ENCODE results near the gene EIF2D. TPM values are rescaled to one million over a fixed set of nuclear protein-coding genes. Genes with fewer than 3 reads are reported as not detected.
"Not testable (repeated sequence)": the region's sequence is repeated elsewhere in the genome, so short reads cannot be mapped to it uniquely, and the experiment has no call there.

Gene EIF2D
- total RNA-seq, 6 experiments from 2014 or later: 38.9 to 48.3 (median 43.2) TPM

DNA sequence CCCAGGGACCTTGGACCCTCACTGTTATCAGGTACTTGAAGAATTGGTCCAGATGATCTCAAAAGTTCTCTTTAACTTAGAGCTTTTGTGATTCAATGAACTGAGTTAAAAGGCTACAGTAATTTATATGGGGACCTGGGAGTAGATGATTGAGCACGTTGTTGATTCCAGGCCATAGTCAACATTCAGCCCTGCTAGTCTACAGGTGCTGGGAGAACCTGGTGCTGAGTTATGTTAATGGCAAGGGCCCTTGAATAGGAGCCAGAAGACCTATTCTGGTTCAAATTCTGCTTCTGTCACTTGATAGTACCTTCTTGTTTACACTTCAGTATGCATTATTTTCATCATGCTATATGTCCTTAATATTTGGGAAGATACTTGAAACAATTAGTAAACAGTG is 34.2 kb upstream of the EIF2D start:
- no peak overlapping the region for H3K4me3 Mint-ChIP-seq
- H3K27me3 Mint-ChIP-seq (ENCODE audit: insufficient read depth): peaks cover 2% of the 10 kb centered on the region; the same call in 1 of the 2 replicates
- no peaks in the 10 kb centered on the region for H3K9me3 Mint-ChIP-seq
- TF ChIP-seq, protein P1, sequence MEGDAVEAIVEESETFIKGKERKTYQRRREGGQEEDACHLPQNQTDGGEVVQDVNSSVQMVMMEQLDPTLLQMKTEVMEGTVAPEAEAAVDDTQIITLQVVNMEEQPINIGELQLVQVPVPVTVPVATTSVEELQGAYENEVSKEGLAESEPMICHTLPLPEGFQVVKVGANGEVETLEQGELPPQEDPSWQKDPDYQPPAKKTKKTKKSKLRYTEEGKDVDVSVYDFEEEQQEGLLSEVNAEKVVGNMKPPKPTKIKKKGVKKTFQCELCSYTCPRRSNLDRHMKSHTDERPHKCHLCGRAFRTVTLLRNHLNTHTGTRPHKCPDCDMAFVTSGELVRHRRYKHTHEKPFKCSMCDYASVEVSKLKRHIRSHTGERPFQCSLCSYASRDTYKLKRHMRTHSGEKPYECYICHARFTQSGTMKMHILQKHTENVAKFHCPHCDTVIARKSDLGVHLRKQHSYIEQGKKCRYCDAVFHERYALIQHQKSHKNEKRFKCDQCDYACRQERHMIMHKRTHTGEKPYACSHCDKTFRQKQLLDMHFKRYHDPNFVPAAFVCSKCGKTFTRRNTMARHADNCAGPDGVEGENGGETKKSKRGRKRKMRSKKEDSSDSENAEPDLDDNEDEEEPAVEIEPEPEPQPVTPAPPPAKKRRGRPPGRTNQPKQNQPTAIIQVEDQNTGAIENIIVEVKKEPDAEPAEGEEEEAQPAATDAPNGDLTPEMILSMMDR (IDR thresholded peaks at IDR 0.05): no peak
- H3K4me1 Mint-ChIP-seq (ENCODE audit: low read depth): peaks cover 11% of the 10 kb centered on the region
- H3K36me3 Mint-ChIP-seq (ENCODE audit: low read depth): peaks cover 48% of the 10 kb centered on the region
- DNase-seq: no peak
- H3K27ac Mint-ChIP-seq: no peak overlapping the region

DNA sequence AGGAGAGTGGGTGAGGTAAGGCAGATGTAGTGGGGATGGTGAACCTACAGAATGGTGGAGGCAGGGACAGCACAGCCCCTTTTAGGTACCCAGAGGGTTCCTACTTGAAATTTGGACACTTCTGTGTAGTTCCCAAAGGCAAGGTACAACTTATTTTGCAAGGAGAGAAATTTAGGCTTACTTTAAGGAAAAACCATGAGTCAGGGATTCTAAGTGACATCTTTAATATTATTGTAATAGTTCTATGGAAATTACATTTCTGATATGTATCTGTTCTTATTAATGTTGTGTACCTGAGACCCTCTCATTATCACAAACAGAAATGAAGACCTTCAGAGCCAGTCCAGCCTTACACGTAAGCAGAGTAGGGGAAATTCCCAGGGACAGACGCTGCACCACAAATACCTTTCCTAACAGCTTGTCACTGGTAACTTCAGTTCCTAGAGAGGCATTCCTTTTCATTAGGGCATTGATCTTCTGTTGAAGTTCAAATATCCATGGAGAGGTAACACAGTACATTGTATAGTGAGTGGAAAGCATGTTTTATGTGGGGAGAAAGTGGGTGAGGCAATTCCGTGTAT is 30.9 kb upstream of the EIF2D start:
- H3K27ac Mint-ChIP-seq: no peak overlapping the region
- H3K27me3 Mint-ChIP-seq (ENCODE audit: insufficient read depth): no peaks in the 10 kb centered on the region
- H3K4me3 Mint-ChIP-seq: no peak overlapping the region
- H3K4me1 Mint-ChIP-seq (ENCODE audit: low read depth): peaks cover 12% of the 10 kb centered on the region
- no peak for DNase-seq
- peaks cover 31% of the 10 kb centered on the region for H3K36me3 Mint-ChIP-seq (ENCODE audit: low read depth)
- H3K9me3 Mint-ChIP-seq: no peaks in the 10 kb centered on the region
- TF ChIP-seq, protein P1 (IDR thresholded peaks at IDR 0.05): no peak

DNA sequence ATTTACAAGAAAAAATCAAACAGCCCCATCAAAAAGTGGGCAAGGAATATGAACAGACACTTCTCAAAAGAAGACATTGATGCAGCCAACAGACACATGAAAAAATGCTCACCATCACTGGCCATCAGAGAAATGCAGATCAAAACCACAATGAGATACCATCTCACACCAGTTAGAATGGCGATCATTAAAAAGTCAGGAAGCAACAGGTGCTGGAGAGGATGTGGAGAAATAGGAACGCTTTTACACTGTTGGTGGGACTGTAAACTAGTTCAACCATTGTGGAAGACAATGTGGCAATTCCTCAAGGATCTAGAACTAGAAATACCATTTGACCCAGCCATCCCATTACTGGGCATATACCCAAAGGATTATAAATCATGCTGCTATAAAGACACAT is 29.8 kb upstream of the EIF2D start:
- H3K9me3 Mint-ChIP-seq; H3K27ac Mint-ChIP-seq; H3K4me3 Mint-ChIP-seq; H3K27me3 Mint-ChIP-seq (ENCODE audit: insufficient read depth); DNase-seq: not testable (repeated sequence)
- peaks cover 22% of the 10 kb centered on the region for H3K4me1 Mint-ChIP-seq (ENCODE audit: low read depth)
- peaks cover 25% of the 10 kb centered on the region for H3K36me3 Mint-ChIP-seq (ENCODE audit: low read depth)

DNA sequence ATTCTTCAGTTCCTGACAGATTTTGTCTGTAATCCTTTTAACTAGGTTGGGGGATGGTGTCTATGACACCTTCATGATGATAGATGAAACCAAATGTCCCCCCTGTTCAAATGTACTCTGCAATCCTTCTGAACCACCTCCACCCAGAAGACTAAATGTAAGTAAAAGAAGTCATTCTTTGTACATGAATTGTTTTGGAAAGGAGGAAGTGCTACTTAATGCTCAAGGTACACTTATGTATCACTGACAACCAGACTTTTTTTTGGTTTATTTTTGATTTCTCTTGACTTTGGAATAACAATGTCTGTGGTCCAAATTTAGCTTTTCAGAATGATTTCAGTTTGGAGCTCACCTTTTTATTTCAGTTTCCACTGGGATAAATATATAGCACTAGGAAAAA is 25.3 kb upstream of the EIF2D start:
- DNase-seq: no peak
- TF ChIP-seq, protein P1 (IDR thresholded peaks at IDR 0.05): no peak

DNA sequence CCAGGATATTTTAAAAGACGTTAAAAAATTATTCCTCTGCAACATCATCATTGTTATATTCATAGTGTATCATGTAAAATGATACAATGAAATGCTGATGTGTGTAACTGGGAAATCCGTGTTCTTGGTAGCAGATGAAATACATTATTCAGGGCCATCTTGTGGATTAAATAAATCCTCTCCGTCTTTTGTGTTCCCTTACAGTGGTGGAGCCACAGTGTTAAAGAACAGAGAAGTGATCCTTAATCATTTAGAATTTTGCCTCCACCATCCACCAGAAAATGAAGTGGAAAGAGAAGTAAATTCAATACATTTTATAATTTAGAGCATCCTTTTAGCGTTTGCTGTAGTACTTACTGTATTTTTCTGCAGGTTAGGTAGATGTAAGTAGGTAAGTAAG is 24.4 kb upstream of the EIF2D start:
- DNase-seq: no peak
- Mint-ChIP-seq H3K9me3 (no peaks in the 10 kb centered on the region), H3K4me3 (peak overlapping the region; percentile 99), H3K4me1 (ENCODE audit: low read depth) (peaks cover 59% of the 10 kb centered on the region), H3K36me3 (ENCODE audit: low read depth) (peaks cover 11% of the 10 kb centered on the region; the same call in 1 of the 2 replicates), H3K27me3 (ENCODE audit: insufficient read depth) (0 out of 2 replicates have a peak, but pooled peaks cover 3% of the 10 kb centered on the region), H3K27ac (peak overlapping the region; percentile 85)
- TF ChIP-seq, protein P1 (IDR thresholded peaks at IDR 0.05): no peak

More for the DNA sequence above, 25.3 kb upstream of the EIF2D start:
- H3K9me3 Mint-ChIP-seq: no peaks in the 10 kb centered on the region
- H3K4me1 Mint-ChIP-seq (ENCODE audit: low read depth): peaks cover 54% of the 10 kb centered on the region
- peak overlapping the region; percentile 99 for H3K4me3 Mint-ChIP-seq
- peaks cover 11% of the 10 kb centered on the region; the same call in 1 of the 2 replicates for H3K36me3 Mint-ChIP-seq (ENCODE audit: low read depth)
- H3K27ac Mint-ChIP-seq: peak overlapping the region; percentile 85
- 0 out of 2 replicates have a peak, but pooled peaks cover 3% of the 10 kb centered on the region for H3K27me3 Mint-ChIP-seq (ENCODE audit: insufficient read depth)

DNA sequence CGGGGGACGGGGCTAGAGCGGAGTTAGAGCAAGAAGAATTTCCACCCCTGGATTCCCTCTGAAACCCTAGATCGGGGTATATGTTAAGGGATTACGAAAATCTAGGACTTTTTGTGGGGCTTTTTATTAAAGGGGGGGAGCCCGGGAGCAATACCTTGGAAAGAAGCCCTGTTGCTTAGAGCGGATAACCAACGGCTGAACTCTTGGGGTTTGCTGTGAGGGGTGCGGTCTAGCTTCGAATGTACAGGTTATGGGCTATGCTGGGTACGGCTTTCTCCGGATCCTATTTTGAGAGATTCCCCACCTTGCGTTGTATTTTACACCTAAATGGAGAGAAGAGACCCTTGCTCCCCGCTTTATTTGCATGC is 23.7 kb upstream of the EIF2D start:
- peak; percentile 3 for DNase-seq
- TF ChIP-seq, protein P1 (IDR thresholded peaks at IDR 0.05): no peak
- Mint-ChIP-seq H3K27ac (peak overlapping the region; percentile 85), H3K4me3 (peak overlapping the region; percentile 99), H3K4me1 (ENCODE audit: low read depth) (peaks cover 64% of the 10 kb centered on the region), H3K36me3 (ENCODE audit: low read depth) (peaks cover 11% of the 10 kb centered on the region; the same call in 1 of the 2 replicates), H3K9me3 (no peaks in the 10 kb centered on the region), H3K27me3 (ENCODE audit: insufficient read depth) (0 out of 2 replicates have a peak, but pooled peaks cover 3% of the 10 kb centered on the region)
